ENCODE data around the gene ABCA3.
"Not testable (repeated sequence)": the region's sequence is repeated elsewhere in the genome, so short reads cannot be mapped to it uniquely, and the experiment has no call there.

ABCA3 gene

GRCh38 chr16:2280981-2281542 is 59.5 kb downstream of the ABCA3 start:
- DNase-seq (ENCODE audit: low spot score), result no peak

DNA sequence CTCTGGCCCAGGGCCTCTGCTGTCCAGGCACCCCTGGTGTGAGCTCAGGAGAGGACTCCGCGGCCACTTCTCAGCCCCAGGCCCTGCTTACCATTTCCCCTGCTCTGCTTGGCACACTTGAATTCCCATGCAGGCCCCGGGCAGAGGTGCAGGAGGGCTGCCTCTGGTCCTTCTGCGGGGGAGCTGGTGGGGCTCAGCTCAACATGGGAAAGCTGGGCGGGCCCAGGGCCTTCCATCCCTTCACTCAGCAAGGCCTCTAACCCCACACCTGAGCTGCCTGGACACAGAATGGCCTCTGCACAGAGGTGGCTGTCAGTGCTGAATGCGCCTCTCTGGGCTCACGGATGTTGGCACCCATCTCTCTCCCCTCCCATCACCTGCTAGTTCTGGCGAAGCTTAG is 60.1 kb downstream of the ABCA3 start:
- no peak for DNase-seq (ENCODE audit: low spot score)

DNA sequence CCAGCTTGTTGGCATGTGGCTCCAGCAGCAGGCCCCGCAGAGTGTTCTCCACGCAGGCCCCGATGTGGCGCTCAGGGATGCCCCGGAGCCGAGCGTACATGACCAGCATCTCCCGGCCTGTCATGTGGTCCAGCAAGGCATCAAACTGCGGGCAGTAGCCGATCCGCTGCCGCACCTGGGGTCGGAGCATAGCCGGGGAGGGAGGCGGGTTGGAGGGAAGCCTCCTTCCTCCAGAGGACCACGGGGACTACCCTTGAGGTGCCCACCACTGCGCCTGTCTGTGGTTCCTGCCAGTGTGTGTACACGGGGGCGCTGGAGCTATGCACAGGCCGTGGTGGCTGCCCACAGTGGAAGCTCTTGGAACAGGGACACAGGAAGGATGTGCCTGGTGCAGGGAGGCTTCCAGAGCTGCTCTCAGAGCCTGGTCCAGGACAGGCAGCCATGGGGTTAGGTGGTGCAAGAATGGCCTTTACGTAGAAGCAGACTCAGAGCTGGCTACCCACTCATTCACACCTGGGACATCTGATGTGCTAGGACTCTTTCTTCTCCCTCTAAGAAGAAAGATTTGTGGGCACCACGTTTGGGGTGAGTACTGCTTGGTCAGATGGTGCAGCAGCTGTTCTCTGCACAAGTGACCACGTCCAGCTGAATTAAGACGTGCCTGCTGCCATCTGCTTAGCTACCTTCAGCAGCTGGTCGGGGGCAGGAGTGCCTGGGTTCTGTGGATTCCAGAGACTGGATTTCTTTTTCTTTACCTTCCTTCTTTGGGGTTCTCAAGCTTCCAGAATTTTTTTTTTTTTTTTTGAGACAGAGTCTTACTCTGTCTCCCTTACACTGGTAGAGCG is 61.4 kb downstream of the ABCA3 start:
- DNase-seq (ENCODE audit: low spot score), result no peak

DNA sequence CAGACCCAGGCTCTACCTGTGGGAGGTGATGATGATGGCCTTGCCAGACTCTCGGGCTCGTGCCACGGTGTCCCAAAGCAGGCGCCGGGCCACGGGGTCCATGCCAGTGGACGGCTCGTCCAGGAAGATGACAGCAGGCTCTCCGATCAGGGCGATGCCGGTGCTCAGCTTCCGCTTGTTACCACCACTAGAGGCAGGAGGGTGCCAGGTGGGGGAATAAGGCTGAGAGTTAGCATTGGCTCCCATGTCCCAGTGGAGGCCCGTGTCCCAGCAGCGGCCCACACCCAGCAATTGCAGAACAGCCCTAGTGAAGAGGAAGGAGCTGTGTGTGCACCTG is 62.3 kb downstream of the ABCA3 start:
- DNase-seq (ENCODE audit: low spot score), result no peak

- no peak for DNase-seq (ENCODE audit: low spot score)
These were observed 62.9 kb downstream of the ABCA3 start for GRCh38 chr16:2277466-2278271.

DNA sequence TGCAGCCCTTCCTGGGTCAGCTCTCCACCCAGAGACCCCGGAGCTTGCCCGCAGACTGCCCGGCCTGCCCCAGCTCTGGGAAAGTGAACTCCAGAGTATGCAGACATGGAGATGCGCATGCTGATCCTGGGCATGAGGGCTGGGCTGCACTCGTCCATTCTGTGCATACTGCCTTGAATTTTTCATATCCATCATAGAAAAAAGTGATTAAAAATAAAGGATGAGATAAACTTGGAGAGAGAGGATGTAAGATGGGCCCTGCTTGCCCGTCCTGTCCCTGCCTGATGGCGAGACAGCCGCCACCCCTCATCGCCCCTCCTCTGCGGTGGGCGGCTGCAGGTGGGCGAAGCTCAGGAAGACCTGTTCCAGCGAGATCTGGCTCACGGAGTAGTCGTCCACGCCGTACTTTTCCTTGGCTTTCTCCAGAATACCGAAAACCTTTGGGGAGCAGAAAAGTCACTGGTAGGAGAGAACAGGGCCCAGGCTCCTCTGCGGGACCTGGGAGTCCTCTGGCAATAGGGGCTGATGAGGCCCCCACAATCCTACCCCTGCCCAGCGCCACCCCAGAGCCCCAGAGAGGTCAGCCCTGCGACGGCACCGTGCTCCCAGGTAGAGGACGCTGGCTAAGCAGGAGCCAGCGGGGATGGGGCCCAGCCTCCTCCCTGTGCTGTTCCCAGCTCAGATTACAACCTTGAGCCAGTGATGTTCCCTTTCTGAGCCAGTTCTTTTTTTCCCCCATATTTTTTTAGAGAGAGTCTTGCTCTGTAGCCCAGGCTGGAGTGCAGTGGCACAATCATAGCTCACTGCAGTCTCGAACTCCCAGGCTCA is 63.9 kb downstream of the ABCA3 start:
- no peak for DNase-seq (ENCODE audit: low spot score)

- DNase-seq (ENCODE audit: low spot score), result no peak
These were observed 64.8 kb downstream of the ABCA3 start for GRCh38 chr16:2275476-2276367.

- no peak for DNase-seq (ENCODE audit: low spot score)
These were observed 66.6 kb downstream of the ABCA3 start for GRCh38 chr16:2273931-2274330.

GRCh38 chr16:2273484-2273883 is 67.0 kb downstream of the ABCA3 start:
- no peak for DNase-seq (ENCODE audit: low spot score)

GRCh38 chr16:2271848-2272461 is 68.6 kb downstream of the ABCA3 start:
- DNase-seq (ENCODE audit: low spot score), result no peak

DNA sequence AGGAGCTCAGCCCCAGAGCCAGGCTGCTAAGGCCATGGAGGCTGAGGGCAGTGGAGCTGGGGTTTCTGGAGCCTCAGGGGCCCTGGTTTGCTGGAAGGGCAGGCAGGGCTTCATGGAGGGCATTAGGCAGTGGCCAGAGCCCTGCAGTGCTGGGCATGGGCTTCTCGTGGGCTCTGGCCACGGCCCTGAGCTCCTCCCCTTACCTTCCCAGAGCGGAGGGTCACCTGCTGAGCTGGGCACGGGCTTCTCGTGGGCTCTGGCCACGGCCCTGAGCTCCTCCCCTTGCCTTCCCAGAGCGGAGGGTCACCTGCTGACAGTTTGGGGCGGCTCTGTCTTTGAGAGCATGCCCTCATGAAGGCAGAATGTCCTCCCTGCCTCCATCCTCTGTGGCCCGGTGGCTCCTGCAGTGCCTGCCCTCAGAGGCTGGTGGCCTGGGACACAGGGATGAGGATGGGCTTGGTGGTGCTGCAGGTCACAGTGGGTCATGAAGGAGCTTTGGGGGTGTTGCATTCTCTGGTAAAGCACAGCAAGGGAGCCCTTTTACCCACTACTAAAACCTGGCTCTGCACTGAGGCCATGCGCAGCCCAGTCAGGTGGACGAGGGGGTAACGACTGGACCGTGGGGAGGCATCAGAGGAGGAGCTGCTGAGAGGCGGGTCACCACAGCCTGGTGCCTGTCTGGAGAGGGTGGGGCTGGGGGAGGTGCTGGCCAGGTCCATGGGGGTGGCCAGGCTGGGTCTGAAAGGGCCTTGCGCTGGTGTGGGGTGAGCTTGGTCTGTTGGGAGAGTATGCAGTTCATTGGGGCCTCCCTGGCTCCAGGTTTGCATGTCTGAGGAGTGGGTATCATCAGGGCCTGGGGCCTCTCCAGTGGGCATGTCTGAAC is 69.7 kb downstream of the ABCA3 start:
- no peak for DNase-seq (ENCODE audit: low spot score)

GRCh38 chr16:2270070-2270462 is 70.5 kb downstream of the ABCA3 start:
- no peak for DNase-seq (ENCODE audit: low spot score)

DNA sequence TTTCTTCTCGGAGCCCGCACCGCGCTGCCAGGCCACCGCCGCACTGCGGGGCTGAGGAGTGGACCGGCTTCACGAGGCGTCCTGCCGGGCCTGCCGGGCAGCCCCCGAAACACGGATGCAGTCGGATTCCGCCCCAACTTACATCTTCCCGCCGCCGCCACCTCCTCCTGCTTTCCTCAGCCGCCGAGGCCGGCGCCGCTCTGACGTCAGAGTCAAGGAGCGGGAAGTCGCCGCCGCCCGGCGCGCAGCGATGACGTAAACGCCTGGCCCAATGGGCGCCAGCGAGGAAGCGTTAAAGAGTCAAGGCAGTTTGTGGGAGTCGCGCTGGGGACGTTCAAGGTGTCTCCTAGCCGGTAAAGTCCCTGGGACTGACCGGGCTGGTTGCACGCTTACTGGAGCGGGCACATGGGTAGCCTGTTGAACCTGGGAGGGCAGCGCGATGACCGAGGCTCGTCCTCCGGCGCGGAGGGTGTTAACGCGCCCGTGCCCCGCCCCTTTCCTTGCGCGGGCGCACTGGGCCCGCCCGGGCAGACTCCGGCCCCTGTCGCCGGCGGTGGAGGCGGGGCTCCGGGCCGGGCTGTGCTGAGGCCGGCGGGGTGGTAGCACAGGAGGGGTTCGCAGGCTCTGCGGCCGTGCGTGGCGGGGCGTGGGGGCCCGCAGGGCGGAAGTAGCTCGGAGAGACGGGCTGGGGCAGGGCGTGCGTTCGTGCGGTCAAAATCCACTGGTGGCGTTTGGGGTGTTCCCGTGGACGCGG is 72.4 kb downstream of the ABCA3 start, which contains the start of gene RNPS1:
RNPS1 (minus strand) TSS at position 214 of the 754 bp plus-strand sequence. CDS start 3,483 bp downstream, outside the sequence.
- peak; percentile 96 for DNase-seq (ENCODE audit: low spot score)

- not testable (repeated sequence) for DNase-seq (ENCODE audit: low spot score)
These were observed 73.0 kb downstream of the ABCA3 start for GRCh38 chr16:2267505-2267912.

DNA sequence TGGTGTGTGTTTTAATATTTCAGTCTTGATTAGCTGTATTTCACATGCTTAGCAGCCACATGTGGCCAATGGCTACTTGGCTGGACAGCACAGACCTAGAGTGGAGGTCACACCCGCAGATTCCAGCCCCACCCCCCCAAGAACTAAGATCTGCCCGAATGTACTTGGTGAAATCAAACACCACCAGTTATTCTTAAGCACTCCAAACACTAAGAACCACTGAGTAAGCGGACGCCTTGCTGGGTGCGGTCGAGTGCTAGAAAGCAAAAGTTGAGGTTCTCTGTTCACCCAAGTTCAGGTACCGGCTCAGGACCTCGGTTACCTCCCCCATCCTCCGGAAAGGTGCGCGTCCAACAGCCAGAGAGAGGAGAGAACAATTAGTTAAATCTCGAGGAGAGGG is 73.6 kb downstream of the ABCA3 start:
- peak; percentile 42 for DNase-seq (ENCODE audit: low spot score)

- not testable (repeated sequence) for DNase-seq (ENCODE audit: low spot score)
These were observed 77.5 kb downstream of the ABCA3 start for GRCh38 chr16:2263026-2263425.

DNA sequence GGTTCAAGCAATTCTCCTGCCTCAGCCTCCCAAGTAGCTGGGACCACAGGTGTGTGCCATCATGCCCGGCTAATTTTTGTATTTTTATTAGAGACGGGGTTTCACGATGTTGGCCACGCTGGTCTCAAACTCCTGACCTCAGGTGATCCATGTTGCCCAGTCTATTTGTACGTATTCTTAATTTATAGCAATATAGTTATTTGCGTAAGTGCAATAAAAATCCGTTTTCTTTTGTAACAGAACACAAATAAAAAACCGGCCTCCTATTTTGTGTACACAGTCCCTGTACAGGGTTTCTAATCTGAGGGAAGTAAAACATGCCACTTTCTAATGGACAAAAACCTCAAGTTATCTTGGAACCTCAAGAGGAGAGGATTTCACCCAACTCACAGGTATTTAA is 80.3 kb downstream of the ABCA3 start:
- no peak for DNase-seq (ENCODE audit: low spot score)

GRCh38 chr16:2258530-2258929 is 82.0 kb downstream of the ABCA3 start:
- DNase-seq (ENCODE audit: low spot score), result not testable (repeated sequence)

- no peak for DNase-seq (ENCODE audit: low spot score)
These were observed 82.8 kb downstream of the ABCA3 start for GRCh38 chr16:2257726-2258125.

All from kidney tubule cell (primary cell).